D721Med (cell line): ENCODE results near the gene TNFSF13.

Source experiments
- DNase-seq: peaks from one replicate; pipeline ENCODE4 v3.0.0; 2011; ENCODE audit warnings: low spot score; ENCODE audit not compliant: insufficient read length
- FAIRE-seq: peaks from 2 replicates; lab custom pipeline; 2011; peaks lifted over from hg19 to GRCh38; lab: Jason Lieb, UNC
- CTCF ChIP-seq: IDR thresholded peaks from 2 replicates; pipeline ENCODE4 v1.5.1; 2012; ENCODE audit warnings: mild to moderate bottlenecking, control low read depth; ENCODE audit not compliant: insufficient read depth; ENCODE audit errors: missing control alignments

Gene TNFSF13

GRCh38 chr17:7559320-7560171, 996 bp downstream of the TNFSF13 start:
- TF ChIP-seq CTCF, result no peak
- DNase-seq (no peak), FAIRE-seq (no peak)

- DNase-seq (no peak), FAIRE-seq (no peak)
- peak; percentile 3 for TF ChIP-seq CTCF
Measured at GRCh38 chr17:7560172-7561027, 1.9 kb downstream of the TNFSF13 start.

- TF ChIP-seq CTCF, result peak; percentile 52
- FAIRE-seq, result no peak
- DNase-seq, result peak; percentile 88
Measured at GRCh38 chr17:7561028-7561575, 2.6 kb downstream of the TNFSF13 start.

GRCh38 chr17:7561589-7562207, 3.1 kb downstream of the TNFSF13 start, which contains the start of gene SENP3:
Gene SENP3, plus strand, starts transcription at chr17:7561919. Its CDS starts 1,158 bp downstream, at chr17:7563077.
- TF ChIP-seq CTCF, result no peak
- DNase-seq (peak; percentile 97), FAIRE-seq (no peak)

- DNase-seq (no peak), FAIRE-seq (no peak)
- no peak for TF ChIP-seq CTCF
Measured at GRCh38 chr17:7562208-7562605, 3.7 kb downstream of the TNFSF13 start.

GRCh38 chr17:7563115-7563869, 4.7 kb downstream of the TNFSF13 start:
- TF ChIP-seq CTCF, result no peak
- FAIRE-seq, result no peak

More at GRCh38 chr17:7563115-7563869, 4.7 kb downstream of the TNFSF13 start:
- no peak for DNase-seq
